PC-9 (cell line): Measurements from ENCODE around the gene UNC5C. TPM values are rescaled to one million over a fixed set of nuclear protein-coding genes. Genes with fewer than 3 reads are reported as not detected.

Experiments
- BruUV-seq: library from RNA; stranded (reverse); fragments of 400-500 nt; replicated peaks from 2 replicates; lab custom pipeline; 2021; lab: Mats Ljungman, UMichigan
- CTCF ChIA-PET: fragments of 300-600 bp; sonication (Branson Sonifier 250); formaldehyde crosslinking; loops from one replicate; lab custom pipeline; 2022; ENCODE audit warnings: antibody characterized with exemption; lab: Charles Lee
- POLR2A ChIA-PET: fragments of 300-600 bp; sonication (Branson Sonifier 250); formaldehyde crosslinking; loops from one replicate; lab custom pipeline; 2022; ENCODE audit warnings: antibody characterized with exemption; ENCODE audit not compliant: unreplicated experiment; lab: Charles Lee
- DNase-seq, 2 experiments: peaks; one replicate each; pipeline versions ENCODE4 v3.0.0 to v3.0.0-alpha.2; 2015 to 2022; ENCODE audit warnings: mixed read lengths in 1 of 2
- H2AFZ ChIP-seq: fragments of 200-600 bp; sonication (generic); 2 replicates; pipeline ENCODE4 v1.8.1; 2017; ENCODE audit warnings: antibody characterized with exemption
- H3F3A ChIP-seq: fragments of 200-600 bp; sonication (generic); 2 replicates; pipeline ENCODE4 v1.8.1; 2017; ENCODE audit warnings: antibody characterized with exemption, mild to moderate bottlenecking, low read depth; ENCODE audit not compliant: insufficient read depth
- H3K27ac ChIP-seq: fragments of 200-600 bp; sonication (generic); 2 replicates; pipeline ENCODE4 v1.6.1; 2016; ENCODE audit warnings: mixed run types
- H3K27me3 ChIP-seq: fragments of 200-600 bp; sonication (generic); 2 replicates; pipeline ENCODE4 v1.6.1; 2016; ENCODE audit warnings: low read depth, mixed run types; ENCODE audit not compliant: insufficient read depth
- H3K36me3 ChIP-seq: fragments of 200-600 bp; sonication (generic); 2 replicates; pipeline ENCODE4 v1.6.1; 2016; ENCODE audit warnings: low read depth, mixed run types
- H3K4me1 ChIP-seq: fragments of 200-600 bp; sonication (generic); replicated peaks from 2 replicates; pipeline ENCODE4 v1.6.1; 2016; ENCODE audit warnings: mixed run types; ENCODE audit not compliant: insufficient read depth
- H3K4me2 ChIP-seq: fragments of 200-600 bp; sonication (generic); 2 replicates; pipeline ENCODE4 v1.6.1; 2017; ENCODE audit warnings: mixed run types
- H3K4me3 ChIP-seq: fragments of 200-600 bp; sonication (generic); 2 replicates; pipeline ENCODE4 v1.6.1; 2016; ENCODE audit warnings: mixed run types
- H3K79me2 ChIP-seq: fragments of 200-600 bp; sonication (generic); 2 replicates; pipeline ENCODE4 v1.6.1; 2017; ENCODE audit warnings: low read depth, mixed run types
- H3K9me2 ChIP-seq: fragments of 200-600 bp; sonication (generic); 2 replicates; pipeline ENCODE4 v1.8.1; 2017; ENCODE audit warnings: mild to moderate bottlenecking; ENCODE audit not compliant: insufficient read depth
- H3K9me3 ChIP-seq: fragments of 200-600 bp; sonication (generic); 2 replicates; pipeline ENCODE4 v1.8.1; 2016; ENCODE audit warnings: low read depth; ENCODE audit not compliant: insufficient read depth
- H4K20me1 ChIP-seq: fragments of 200-600 bp; sonication (generic); 2 replicates; pipeline ENCODE4 v1.8.1; 2017; ENCODE audit not compliant: insufficient read depth
- CTCF ChIP-seq: fragments of 200-600 bp; sonication (generic); conservative IDR thresholded peaks from 2 replicates; pipeline ENCODE4 v1.6.1; 2017; ENCODE audit warnings: mixed run types, antibody characterized with exemption, mild to moderate bottlenecking, moderate library complexity
- EZH2 ChIP-seq: fragments of 200-600 bp; sonication (generic); IDR thresholded peaks from 2 replicates; pipeline ENCODE4 v1.8.0; 2017; ENCODE audit warnings: antibody characterized with exemption, low read depth
- intact Hi-C: fragments of 100-400 bp; cut with micrococcal nuclease; formaldehyde crosslinking; loops from one replicate; pipeline ENCODE4 v1.10.0; 2022; ENCODE audit not compliant: unreplicated experiment
- total RNA-seq: library from RNA; stranded (reverse); gene quantifications from 2 replicates; pipeline ENCODE4 v1.2.3, GENCODE V29; 2021

Gene UNC5C
- total RNA-seq, 1 experiment from 2014 or later, result not detected

- Histone ChIP-seq H3K27ac (no peak overlapping the region), H3K36me3 (no peaks in the 10 kb centered on the region), H3K27me3 (0 out of 2 replicates have a peak, but pooled peaks cover 5% of the 10 kb centered on the region), H4K20me1 (no peaks in the 10 kb centered on the region), H3K79me2 (no peaks in the 10 kb centered on the region), H3K4me3 (no peak overlapping the region), H3K4me2 (no peak overlapping the region), H3K9me3 (no peaks in the 10 kb centered on the region), H3K4me1 (no peaks in the 10 kb centered on the region), H3K9me2 (no peaks in the 10 kb centered on the region; the same call in 1 of the 2 replicates), H2AFZ (no peak overlapping the region), H3F3A (no peaks in the 10 kb centered on the region)
- ChIA-PET POLR2A (no interaction called here), CTCF (no interaction called here)
- no peak for DNase-seq
- no TSS peak for BruUV-seq
- intact Hi-C loops, result no loop called here
- no peak for TF ChIP-seq CTCF
- no peak for TF ChIP-seq EZH2
Measured at GRCh38 chr4:95217197-95217596, 331.6 kb downstream of the UNC5C start.

GRCh38 chr4:95216636-95217035 is 332.1 kb downstream of the UNC5C start:
- Histone ChIP-seq H3K9me3 (no peaks in the 10 kb centered on the region), H3K4me2 (no peak overlapping the region), H4K20me1 (no peaks in the 10 kb centered on the region), H3K27me3 (0 out of 2 replicates have a peak, but pooled peaks cover 5% of the 10 kb centered on the region), H3K4me1 (no peaks in the 10 kb centered on the region), H3K36me3 (no peaks in the 10 kb centered on the region), H3K4me3 (no peak overlapping the region), H3K79me2 (no peaks in the 10 kb centered on the region), H3F3A (no peaks in the 10 kb centered on the region), H3K9me2 (no peaks in the 10 kb centered on the region; the same call in 1 of the 2 replicates), H3K27ac (no peak overlapping the region), H2AFZ (no peak overlapping the region)
- DNase-seq, result no peak
- ChIA-PET CTCF (no interaction called here), POLR2A (no interaction called here)
- no TSS peak for BruUV-seq
- TF ChIP-seq EZH2, result no peak
- TF ChIP-seq CTCF, result no peak
- intact Hi-C loops, result no loop called here

GRCh38 chr4:95215991-95216605 is 332.7 kb downstream of the UNC5C start:
- intact Hi-C loops, result no loop called here
- H3F3A ChIP-seq, result no peaks in the 10 kb centered on the region
- ChIA-PET POLR2A (no interaction called here), CTCF (no interaction called here)
- H3K4me1 ChIP-seq, result no peaks in the 10 kb centered on the region
- no peaks in the 10 kb centered on the region for H3K36me3 ChIP-seq
- no peaks in the 10 kb centered on the region for H3K9me3 ChIP-seq
- no peaks in the 10 kb centered on the region for H3K79me2 ChIP-seq
- no peak overlapping the region for H3K4me2 ChIP-seq
- TF ChIP-seq EZH2 (no peak), CTCF (no peak)
- H4K20me1 ChIP-seq, result no peaks in the 10 kb centered on the region
- H3K9me2 ChIP-seq, result no peaks in the 10 kb centered on the region; the same call in 1 of the 2 replicates
- H3K27me3 ChIP-seq, result 0 out of 2 replicates have a peak, but pooled peaks cover 5% of the 10 kb centered on the region
- H3K27ac ChIP-seq, result no peak overlapping the region
- no peak overlapping the region for H3K4me3 ChIP-seq
- no peak for DNase-seq
- no TSS peak for BruUV-seq
- no peak overlapping the region for H2AFZ ChIP-seq
